GM18858 (cell line): Measurements from ENCODE around the gene KLHDC7B.

Experiments used
- ATAC-seq: cut with Tn5 transposase; IDR thresholded peaks from one replicate; pipeline ENCODE4 v1.9.1; 2021; ENCODE audit not compliant: unreplicated experiment

Gene KLHDC7B

DNA sequence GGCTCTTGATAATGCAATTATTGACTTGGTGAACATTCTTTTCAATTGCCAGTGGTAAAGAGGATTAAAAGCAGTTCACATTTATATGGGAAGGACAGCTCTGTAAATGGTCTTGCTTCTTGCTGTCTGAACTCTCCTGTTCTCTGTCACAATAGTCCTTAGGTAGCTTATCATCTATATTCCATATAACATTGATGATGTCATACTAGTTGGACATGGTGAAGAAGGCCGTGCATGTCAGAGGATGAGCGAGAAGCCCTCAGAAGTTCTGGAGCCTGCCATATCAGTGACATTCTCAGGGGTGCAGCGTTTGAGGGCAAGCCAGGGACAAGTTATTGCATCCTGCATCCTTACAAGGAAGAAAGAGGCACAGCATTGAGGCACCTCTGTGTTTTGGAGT lies 39.5 kb downstream of the KLHDC7B start:
- no peak for ATAC-seq

DNA sequence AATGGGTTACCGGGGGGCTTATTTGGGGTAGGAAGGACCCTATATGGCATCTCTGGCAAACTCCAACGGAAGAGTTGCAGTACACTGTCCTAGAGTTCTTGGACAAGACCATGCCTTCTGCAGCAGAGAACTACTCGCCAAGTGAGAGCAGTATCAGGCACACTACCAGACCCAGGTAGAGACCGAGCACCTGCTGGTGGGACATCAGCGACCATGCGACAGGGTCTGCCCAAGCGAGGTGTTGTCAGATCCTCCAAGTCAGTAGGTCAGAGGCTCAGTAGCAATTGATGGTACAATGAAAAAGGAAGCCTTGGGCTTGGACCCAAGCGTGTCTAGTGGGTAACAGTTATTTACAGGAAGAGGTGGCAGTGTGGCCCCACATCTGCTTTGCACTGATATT lies 40.1 kb downstream of the KLHDC7B start:
- no peak for ATAC-seq

DNA sequence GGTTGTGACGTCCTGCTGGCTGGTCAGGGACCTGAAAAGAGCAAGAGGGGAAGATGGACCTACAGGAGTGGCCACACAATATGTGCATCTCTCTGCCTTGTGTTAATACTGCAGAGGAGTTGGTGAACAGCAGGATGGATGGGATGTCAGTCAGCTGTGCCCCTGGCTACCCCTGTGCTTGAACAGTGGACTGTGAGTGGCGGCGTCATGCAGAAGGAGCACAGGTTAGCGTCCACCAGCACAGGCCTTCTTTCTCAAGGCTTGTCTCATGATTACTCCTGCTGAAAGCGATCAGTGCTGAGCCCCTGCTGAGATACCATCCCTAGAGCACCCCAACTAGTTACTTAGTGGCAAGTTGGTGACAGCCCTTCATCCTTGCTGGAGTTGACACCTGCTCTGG lies 40.7 kb downstream of the KLHDC7B start:
- no peak for ATAC-seq

DNA sequence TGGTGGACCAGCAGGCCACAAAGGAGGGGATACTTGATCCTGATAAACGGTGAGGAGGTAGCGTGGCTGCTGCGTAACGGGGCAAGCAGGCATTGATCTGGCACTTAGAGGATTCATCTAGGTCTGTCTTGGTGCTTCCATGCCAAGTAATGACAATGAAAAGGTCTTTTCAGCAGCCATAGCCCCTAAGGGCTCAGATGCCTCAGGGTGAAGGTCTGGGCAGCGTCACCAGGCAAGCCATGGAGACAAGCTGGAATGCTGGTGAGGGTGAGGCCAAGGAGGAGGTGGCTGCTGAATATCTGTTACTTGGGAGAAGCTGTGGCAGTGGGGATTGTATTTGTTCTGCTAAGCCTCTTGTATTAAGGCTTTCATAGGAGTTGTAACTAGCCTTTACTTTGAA lies 41.7 kb downstream of the KLHDC7B start:
- no peak for ATAC-seq

DNA sequence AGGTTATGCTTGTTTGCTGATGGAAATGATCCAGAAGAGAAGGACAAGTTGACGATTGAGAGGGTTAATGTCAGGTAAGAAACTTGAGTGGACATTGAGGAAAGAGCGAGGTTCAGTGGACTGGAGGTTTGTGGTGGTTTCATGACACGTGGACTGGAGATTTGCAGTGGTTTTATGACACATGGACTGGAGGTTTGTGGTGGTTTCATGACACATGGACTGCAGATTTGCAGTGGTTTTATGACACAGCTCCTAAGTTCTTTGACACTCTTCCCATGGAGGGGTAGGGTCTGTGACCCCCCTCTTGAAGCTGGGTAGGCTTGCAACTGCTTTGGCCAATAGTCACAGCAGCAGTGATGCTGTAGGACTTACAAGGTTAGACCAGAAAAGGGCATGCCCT lies 49.5 kb downstream of the KLHDC7B start:
- ATAC-seq, result no peak

DNA sequence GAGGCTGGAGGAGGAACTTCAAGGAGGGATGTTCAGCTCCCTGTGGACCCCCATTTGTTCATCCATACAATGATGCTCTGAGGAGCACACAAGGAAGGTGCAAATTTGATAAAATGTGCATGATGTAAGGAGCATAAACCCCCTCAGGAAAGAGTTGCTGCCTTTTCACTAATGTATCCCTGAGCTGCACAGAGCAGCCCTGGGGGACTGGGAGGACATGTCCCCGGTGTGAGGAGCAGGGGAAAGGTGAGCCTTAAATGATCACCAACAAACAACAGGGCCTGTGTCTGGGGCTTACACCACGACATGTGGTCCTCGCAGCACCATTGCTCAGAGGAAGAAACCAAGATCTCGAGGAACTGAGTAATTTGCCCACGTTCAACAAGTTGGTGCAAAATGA lies 51.4 kb downstream of the KLHDC7B start:
- no peak for ATAC-seq

DNA sequence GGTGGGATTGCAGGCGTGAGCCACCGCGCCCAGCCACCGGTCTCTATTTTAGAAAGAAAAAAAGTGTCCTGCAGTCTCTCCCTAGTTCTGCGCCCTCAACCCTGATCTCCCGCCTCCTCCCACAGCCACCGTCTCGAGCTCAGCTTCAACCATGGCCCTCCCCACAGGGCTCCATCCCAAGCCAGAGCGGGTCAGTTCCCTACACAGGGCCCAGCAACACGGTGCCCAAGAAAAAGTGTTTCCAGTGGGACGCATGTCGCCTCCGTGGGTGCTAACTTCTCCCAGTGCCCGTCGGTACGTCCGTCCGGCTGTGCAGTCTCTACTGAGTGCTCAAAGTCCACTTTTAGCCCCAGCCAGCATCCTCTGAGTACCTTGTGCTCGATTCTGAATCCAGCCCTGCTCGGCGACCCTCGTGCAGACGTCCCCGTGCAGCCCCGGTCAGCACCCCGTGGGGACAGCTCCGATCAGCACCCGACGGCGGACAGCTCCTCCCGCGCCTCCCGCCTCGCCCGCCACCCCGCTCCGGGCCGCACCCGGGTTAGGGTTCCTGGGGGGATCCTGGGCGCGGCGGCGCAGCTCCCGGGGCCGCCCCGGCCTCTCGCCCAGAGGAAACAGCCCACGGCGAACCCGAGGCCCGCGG lies 54.2 kb downstream of the KLHDC7B start:
- no peak for ATAC-seq

DNA sequence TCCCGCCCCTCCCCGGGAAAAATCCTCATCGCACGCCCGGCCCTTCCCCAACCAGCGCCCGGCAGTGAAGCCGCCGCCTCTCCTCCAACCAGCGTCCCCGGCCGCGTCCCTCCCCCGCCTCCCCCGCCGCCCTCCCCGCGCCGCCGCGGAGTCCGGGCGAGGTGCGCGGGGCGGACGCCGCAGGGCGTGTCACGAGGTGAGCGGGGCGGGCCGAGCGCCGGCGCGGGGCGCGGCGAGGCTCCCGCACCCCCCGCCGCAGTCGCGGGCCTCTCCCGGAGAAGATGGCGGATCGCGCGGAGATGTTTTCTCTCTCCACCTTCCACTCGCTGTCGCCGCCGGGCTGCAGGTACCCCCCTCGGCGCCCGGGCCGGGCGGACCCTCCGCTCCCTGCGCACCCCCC lies 54.8 kb downstream of the KLHDC7B start, which contains the start of gene MAPK8IP2:
Gene MAPK8IP2, plus strand, starts transcription at position 256 of the 400 bp plus-strand sequence. Its CDS starts 26 bp downstream, at position 282.
- no peak for ATAC-seq
